Measurements from ENCODE around the gene SETDB2.
A peak's percentile ranks its signal among the peaks of the same experiment; 100 is the strongest.

The SETDB2 gene

GRCh38 chr13:49464621-49465325 lies 20.7 kb downstream of the SETDB2 start:
- TF ChIP-seq CTCF (IDR thresholded peaks at IDR 0.05; ENCODE audit: low read length, missing control alignments), result no peak
- DNase-seq (ENCODE audit: low read depth), result no peak
- H3K4me3 ChIP-seq (replicated peaks; ENCODE audit: low read depth, low read length), result no peak overlapping the region

- no peak for DNase-seq (ENCODE audit: low read depth)
- TF ChIP-seq CTCF (IDR thresholded peaks at IDR 0.05; ENCODE audit: low read length, missing control alignments), result no peak
- no peak overlapping the region for H3K4me3 ChIP-seq (replicated peaks; ENCODE audit: low read depth, low read length)
These were observed 22.3 kb downstream of the SETDB2 start for GRCh38 chr13:49466292-49466838.

- TF ChIP-seq CTCF (IDR thresholded peaks at IDR 0.05; ENCODE audit: low read length, missing control alignments), result no peak
- no peak overlapping the region for H3K4me3 ChIP-seq (replicated peaks; ENCODE audit: low read depth, low read length)
These were observed 28.1 kb downstream of the SETDB2 start for GRCh38 chr13:49472186-49472585.

GRCh38 chr13:49476529-49476928 lies 32.5 kb downstream of the SETDB2 start:
- no peak overlapping the region for H3K4me3 ChIP-seq (replicated peaks; ENCODE audit: low read depth, low read length)
- TF ChIP-seq CTCF (IDR thresholded peaks at IDR 0.05; ENCODE audit: low read length, missing control alignments), result no peak
- DNase-seq (ENCODE audit: low read depth), result no peak

More at GRCh38 chr13:49472186-49472585, 28.1 kb downstream of the SETDB2 start:
- peak; percentile 13 for DNase-seq (ENCODE audit: low read depth)

- no peak for TF ChIP-seq CTCF (IDR thresholded peaks at IDR 0.05; ENCODE audit: low read length, missing control alignments)
- no peak overlapping the region for H3K4me3 ChIP-seq (replicated peaks; ENCODE audit: low read depth, low read length)
- DNase-seq (ENCODE audit: low read depth), result no peak
These were observed 37.7 kb downstream of the SETDB2 start for GRCh38 chr13:49481788-49482187.

- no peak overlapping the region for H3K4me3 ChIP-seq (replicated peaks; ENCODE audit: low read depth, low read length)
- no peak for TF ChIP-seq CTCF (IDR thresholded peaks at IDR 0.05; ENCODE audit: low read length, missing control alignments)
These were observed 44.5 kb downstream of the SETDB2 start for GRCh38 chr13:49488563-49488962.

GRCh38 chr13:49494645-49495044 lies 50.6 kb downstream of the SETDB2 start:
- H3K4me3 ChIP-seq (replicated peaks; ENCODE audit: low read depth, low read length), result peak overlapping the region; percentile 61
- DNase-seq (ENCODE audit: low read depth), result no peak
- no peak for TF ChIP-seq CTCF (IDR thresholded peaks at IDR 0.05; ENCODE audit: low read length, missing control alignments)

More at GRCh38 chr13:49488563-49488962, 44.5 kb downstream of the SETDB2 start:
- no peak for DNase-seq (ENCODE audit: low read depth)

Measured in fibroblast of pulmonary artery (primary cell).